ENCODE measurements around the gene SPOCK2.

The SPOCK2 gene

GRCh38 chr10:72075376-72076115, 12.8 kb downstream of the SPOCK2 start:
- no peak for DNase-seq (ENCODE audit: insufficient read length, low spot score)
- TF ChIP-seq POU2F2 (IDR thresholded peaks at IDR 0.05; ENCODE audit: low read depth, low read length) (no peak), PAX5 (IDR thresholded peaks at IDR 0.05; ENCODE audit: insufficient read depth, low read length, severe bottlenecking) (no peak), TAF1 (IDR thresholded peaks at IDR 0.05; ENCODE audit: low read depth, low read length) (no peak), POLR2AphosphoS5 (IDR thresholded peaks at IDR 0.05; ENCODE audit: low read depth, low read length) (no peak), POLR2A (IDR thresholded peaks at IDR 0.05; ENCODE audit: low read depth, low read length) (no peak), SPI1 (IDR thresholded peaks at IDR 0.05; ENCODE audit: low read depth, low read length) (no peak)
- FAIRE-seq = no peak

GRCh38 chr10:72074574-72075375, 13.6 kb downstream of the SPOCK2 start:
- FAIRE-seq (no peak), DNase-seq (ENCODE audit: insufficient read length, low spot score) (no peak)
- TF ChIP-seq POLR2AphosphoS5 (IDR thresholded peaks at IDR 0.05; ENCODE audit: low read depth, low read length) (no peak), PAX5 (IDR thresholded peaks at IDR 0.05; ENCODE audit: insufficient read depth, low read length, severe bottlenecking) (no peak), POU2F2 (IDR thresholded peaks at IDR 0.05; ENCODE audit: low read depth, low read length) (no peak), TAF1 (IDR thresholded peaks at IDR 0.05; ENCODE audit: low read depth, low read length) (no peak), SPI1 (IDR thresholded peaks at IDR 0.05; ENCODE audit: low read depth, low read length) (no peak), POLR2A (IDR thresholded peaks at IDR 0.05; ENCODE audit: low read depth, low read length) (no peak)

- TF ChIP-seq TAF1 (IDR thresholded peaks at IDR 0.05; ENCODE audit: low read depth, low read length) (no peak), SPI1 (IDR thresholded peaks at IDR 0.05; ENCODE audit: low read depth, low read length) (0 out of 2 replicates have a peak, but pooled peaks have one; percentile 10)
- DNase-seq (ENCODE audit: insufficient read length, low spot score) (no peak), FAIRE-seq (peak; percentile 80)
These were observed 14.4 kb downstream of the SPOCK2 start for GRCh38 chr10:72073708-72074573.

DNA sequence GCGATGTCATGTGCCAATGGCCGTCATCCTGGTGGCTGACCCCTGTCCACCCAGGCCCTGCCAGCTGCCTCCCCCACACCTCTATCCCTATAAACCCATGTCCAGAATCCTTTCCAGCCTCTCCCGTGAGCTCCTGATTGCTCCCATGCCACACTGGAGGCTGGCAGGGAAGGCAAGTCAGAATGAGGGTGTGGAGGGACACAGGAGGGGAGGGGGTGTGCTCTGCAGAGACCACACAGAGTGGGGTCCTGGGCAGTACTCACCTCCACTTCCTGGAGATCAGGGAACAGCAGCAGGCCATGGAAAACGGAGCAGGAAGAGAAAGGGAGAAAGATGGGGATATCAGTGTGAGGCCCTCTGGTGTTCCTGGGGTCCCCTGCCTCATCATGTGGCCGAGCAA, 15.7 kb downstream of the SPOCK2 start:
- DNase-seq (ENCODE audit: insufficient read length, low spot score) (no peak), FAIRE-seq (no peak)
- no peak for TF ChIP-seq PAX5 (IDR thresholded peaks at IDR 0.05; ENCODE audit: insufficient read depth, low read length, severe bottlenecking)
- TF ChIP-seq TAF1 (IDR thresholded peaks at IDR 0.05; ENCODE audit: low read depth, low read length) = no peak
- TF ChIP-seq POLR2A (IDR thresholded peaks at IDR 0.05; ENCODE audit: low read depth, low read length) = no peak
- TF ChIP-seq SPI1 (IDR thresholded peaks at IDR 0.05; ENCODE audit: low read depth, low read length) = no peak
- no peak for TF ChIP-seq POLR2AphosphoS5 (IDR thresholded peaks at IDR 0.05; ENCODE audit: low read depth, low read length)
- no peak for TF ChIP-seq POU2F2 (IDR thresholded peaks at IDR 0.05; ENCODE audit: low read depth, low read length)

- FAIRE-seq (no peak), DNase-seq (ENCODE audit: insufficient read length, low spot score) (no peak)
- TF ChIP-seq PAX5 (IDR thresholded peaks at IDR 0.05; ENCODE audit: insufficient read depth, low read length, severe bottlenecking) (no peak), TAF1 (IDR thresholded peaks at IDR 0.05; ENCODE audit: low read depth, low read length) (no peak), SPI1 (IDR thresholded peaks at IDR 0.05; ENCODE audit: low read depth, low read length) (no peak), POLR2AphosphoS5 (IDR thresholded peaks at IDR 0.05; ENCODE audit: low read depth, low read length) (no peak), POLR2A (IDR thresholded peaks at IDR 0.05; ENCODE audit: low read depth, low read length) (no peak), POU2F2 (IDR thresholded peaks at IDR 0.05; ENCODE audit: low read depth, low read length) (no peak)
These were observed 16.3 kb downstream of the SPOCK2 start for GRCh38 chr10:72072046-72072445.

- FAIRE-seq = no peak
- TF ChIP-seq PAX5 (IDR thresholded peaks at IDR 0.05; ENCODE audit: insufficient read depth, low read length, severe bottlenecking) = no peak
- no peak for TF ChIP-seq POLR2A (IDR thresholded peaks at IDR 0.05; ENCODE audit: low read depth, low read length)
- no peak for TF ChIP-seq TAF1 (IDR thresholded peaks at IDR 0.05; ENCODE audit: low read depth, low read length)
- no peak for TF ChIP-seq POU2F2 (IDR thresholded peaks at IDR 0.05; ENCODE audit: low read depth, low read length)
- no peak for TF ChIP-seq SPI1 (IDR thresholded peaks at IDR 0.05; ENCODE audit: low read depth, low read length)
- no peak for TF ChIP-seq POLR2AphosphoS5 (IDR thresholded peaks at IDR 0.05; ENCODE audit: low read depth, low read length)
- no peak for DNase-seq (ENCODE audit: insufficient read length, low spot score)
These were observed 18.4 kb downstream of the SPOCK2 start for GRCh38 chr10:72069751-72070526.

DNA sequence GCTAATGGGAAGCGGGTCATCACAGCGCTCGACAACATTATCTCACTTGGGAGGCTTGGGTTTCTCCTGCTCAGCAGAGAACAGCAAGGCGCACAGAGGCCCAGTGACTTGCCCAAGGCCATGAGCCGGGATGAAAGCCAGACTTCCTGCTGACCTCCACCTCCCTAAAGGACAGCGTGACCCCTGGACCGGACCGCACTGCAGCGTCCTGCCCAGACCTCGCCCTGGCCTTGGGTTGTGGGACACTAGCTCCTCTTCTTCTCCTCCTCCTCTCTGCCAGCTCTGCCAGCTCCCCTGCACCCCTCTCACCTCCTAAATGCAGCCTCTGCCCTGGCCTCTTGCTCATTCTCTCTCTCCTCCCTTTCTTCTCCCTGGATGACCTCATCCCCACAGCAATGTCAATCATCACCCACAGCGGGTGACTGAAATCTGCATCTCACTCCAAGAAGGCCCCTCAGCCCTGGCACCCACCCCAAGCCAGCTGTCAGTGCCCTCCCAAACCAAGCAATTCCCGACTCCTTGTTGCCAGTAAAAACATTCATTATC, 19.4 kb downstream of the SPOCK2 start:
- DNase-seq (ENCODE audit: insufficient read length, low spot score) (no peak), FAIRE-seq (no peak)
- TF ChIP-seq POLR2A (IDR thresholded peaks at IDR 0.05; ENCODE audit: low read depth, low read length) = no peak
- TF ChIP-seq SPI1 (IDR thresholded peaks at IDR 0.05; ENCODE audit: low read depth, low read length) = no peak

DNA sequence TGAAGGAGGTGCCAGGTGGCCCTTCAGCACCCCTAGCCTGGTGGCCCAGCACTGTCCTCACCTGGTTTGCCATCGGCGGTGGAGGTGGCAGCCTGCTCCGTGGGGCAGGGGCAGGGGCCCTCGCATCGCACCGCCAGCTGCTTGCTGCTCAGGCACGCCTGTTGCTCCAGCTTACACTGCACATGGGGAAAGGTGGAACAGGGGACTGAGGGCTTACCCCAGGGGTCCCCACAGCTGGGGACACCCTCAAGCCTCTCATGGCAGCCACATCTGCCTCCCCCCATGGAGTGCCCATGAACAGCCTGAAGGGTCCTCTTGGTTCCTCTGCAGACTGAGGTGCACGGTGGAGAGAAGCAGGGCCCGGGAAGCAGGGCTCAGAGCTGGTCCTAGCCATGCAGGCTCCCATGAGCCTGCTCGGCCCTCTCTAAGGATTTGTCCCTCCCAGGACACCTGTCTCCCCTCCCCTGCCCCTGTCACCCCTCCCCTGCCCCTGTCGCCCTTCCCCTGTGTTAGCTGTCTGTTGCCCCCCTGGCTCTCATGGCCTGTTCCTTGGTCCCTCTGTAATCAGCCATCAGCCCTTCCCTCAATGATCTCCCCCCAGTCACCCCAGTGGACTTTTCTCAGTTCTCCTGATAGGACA, 20.1 kb downstream of the SPOCK2 start:
- no peak for DNase-seq (ENCODE audit: insufficient read length, low spot score)
- TF ChIP-seq PAX5 (IDR thresholded peaks at IDR 0.05; ENCODE audit: insufficient read depth, low read length, severe bottlenecking) (no peak), TAF1 (IDR thresholded peaks at IDR 0.05; ENCODE audit: low read depth, low read length) (no peak), POLR2A (IDR thresholded peaks at IDR 0.05; ENCODE audit: low read depth, low read length) (no peak), SPI1 (IDR thresholded peaks at IDR 0.05; ENCODE audit: low read depth, low read length) (no peak), POLR2AphosphoS5 (IDR thresholded peaks at IDR 0.05; ENCODE audit: low read depth, low read length) (no peak), POU2F2 (IDR thresholded peaks at IDR 0.05; ENCODE audit: low read depth, low read length) (no peak)
- FAIRE-seq = no peak

All from GM12891 (cell line).